Measurements from ENCODE around the gene PCDHGB4. TPM values are rescaled to one million over a fixed set of nuclear protein-coding genes. Genes with fewer than 3 reads are reported as not detected.
"Not testable (repeated sequence)": the region's sequence is repeated elsewhere in the genome, so short reads cannot be mapped to it uniquely, and the experiment has no call there.

The PCDHGB4 gene
- under 1 TPM in 2 of 3 donors, not detected in 1; 0.31 to 0.40 TPM for total RNA-seq
- 0.61 TPM for total RNA-seq (2013)

DNA sequence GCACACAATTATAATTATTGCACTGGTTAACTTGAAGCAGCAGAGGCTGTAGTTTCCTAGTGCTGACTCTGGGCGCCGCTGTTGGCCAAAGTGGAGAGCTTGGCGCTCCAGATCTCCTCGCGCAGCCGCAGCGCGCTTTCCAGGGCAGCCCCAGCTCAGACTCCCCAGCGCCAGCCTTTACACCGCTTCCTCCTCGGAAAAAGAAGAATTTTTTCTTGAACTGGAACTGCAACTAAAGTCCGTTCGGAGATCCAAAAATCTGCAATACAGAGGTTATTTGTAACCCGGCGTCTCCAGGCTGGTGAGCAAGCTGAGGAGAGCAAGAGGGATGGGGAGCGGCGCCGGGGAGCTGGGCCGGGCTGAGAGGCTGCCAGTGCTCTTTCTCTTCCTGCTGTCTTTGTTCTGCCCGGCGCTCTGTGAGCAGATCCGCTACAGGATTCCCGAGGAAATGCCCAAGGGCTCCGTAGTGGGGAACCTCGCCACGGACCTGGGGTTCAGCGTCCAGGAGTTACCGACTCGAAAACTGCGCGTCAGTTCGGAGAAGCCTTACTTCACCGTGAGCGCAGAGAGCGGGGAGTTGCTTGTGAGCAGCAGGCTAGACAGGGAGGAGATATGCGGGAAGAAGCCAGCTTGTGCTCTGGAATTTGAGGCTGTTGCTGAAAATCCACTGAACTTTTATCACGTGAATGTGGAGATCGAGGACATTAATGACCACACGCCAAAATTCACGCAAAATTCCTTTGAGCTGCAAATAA is at the start of gene PCDHGB4:
PCDHGB4 (plus strand) TSS at position 142 of the 755 bp plus-strand sequence; CDS start at position 329, 187 bp downstream.
- H3K27ac ChIP-seq (ENCODE audit: low read length); H3K4me1 Mint-ChIP-seq; H3K36me3 ChIP-seq (ENCODE audit: control insufficient read depth, insufficient read depth, low read length); H3K36me3 Mint-ChIP-seq; H3K27ac Mint-ChIP-seq; H3K4me1 ChIP-seq (ENCODE audit: control insufficient read depth, insufficient read depth, low read length); H3K9me3 Mint-ChIP-seq; H3K4me3 ChIP-seq (ENCODE audit: low read length): not testable (repeated sequence)
- H3K27me3 ChIP-seq (ENCODE audit: control insufficient read depth, insufficient read depth, low read length): peaks cover 60% of the 10 kb centered on the region
- DNase-seq (peak in 1 of 2 donors; percentile 10), ATAC-seq (peak; percentile 81 to 89 (median 84))
- 16% methylated on average over 16 of the region's 40 CpGs for WGBS (ENCODE audit: insufficient coverage)
- TF ChIP-seq, protein P1, sequence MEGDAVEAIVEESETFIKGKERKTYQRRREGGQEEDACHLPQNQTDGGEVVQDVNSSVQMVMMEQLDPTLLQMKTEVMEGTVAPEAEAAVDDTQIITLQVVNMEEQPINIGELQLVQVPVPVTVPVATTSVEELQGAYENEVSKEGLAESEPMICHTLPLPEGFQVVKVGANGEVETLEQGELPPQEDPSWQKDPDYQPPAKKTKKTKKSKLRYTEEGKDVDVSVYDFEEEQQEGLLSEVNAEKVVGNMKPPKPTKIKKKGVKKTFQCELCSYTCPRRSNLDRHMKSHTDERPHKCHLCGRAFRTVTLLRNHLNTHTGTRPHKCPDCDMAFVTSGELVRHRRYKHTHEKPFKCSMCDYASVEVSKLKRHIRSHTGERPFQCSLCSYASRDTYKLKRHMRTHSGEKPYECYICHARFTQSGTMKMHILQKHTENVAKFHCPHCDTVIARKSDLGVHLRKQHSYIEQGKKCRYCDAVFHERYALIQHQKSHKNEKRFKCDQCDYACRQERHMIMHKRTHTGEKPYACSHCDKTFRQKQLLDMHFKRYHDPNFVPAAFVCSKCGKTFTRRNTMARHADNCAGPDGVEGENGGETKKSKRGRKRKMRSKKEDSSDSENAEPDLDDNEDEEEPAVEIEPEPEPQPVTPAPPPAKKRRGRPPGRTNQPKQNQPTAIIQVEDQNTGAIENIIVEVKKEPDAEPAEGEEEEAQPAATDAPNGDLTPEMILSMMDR (IDR thresholded peaks at IDR 0.05): peak; percentile 15
- peaks cover 41% of the 10 kb centered on the region for H3K9me3 ChIP-seq (ENCODE audit: control insufficient read depth, insufficient read depth, low read length)
- peak within 1 kb of the TSS; percentile 78 for H3K4me3 Mint-ChIP-seq
- intact Hi-C loops (cut with micrococcal nuclease): loop anchor here (5.0 kb wide), 1 partner anchor 35 kb away; the partner anchor contains the start of gene PCDHGA11
- H3K27me3 Mint-ChIP-seq (ENCODE audit: low read depth in 2 of 2): peaks cover 66 to 75% of the 10 kb centered on the region in 2 donors

DNA sequence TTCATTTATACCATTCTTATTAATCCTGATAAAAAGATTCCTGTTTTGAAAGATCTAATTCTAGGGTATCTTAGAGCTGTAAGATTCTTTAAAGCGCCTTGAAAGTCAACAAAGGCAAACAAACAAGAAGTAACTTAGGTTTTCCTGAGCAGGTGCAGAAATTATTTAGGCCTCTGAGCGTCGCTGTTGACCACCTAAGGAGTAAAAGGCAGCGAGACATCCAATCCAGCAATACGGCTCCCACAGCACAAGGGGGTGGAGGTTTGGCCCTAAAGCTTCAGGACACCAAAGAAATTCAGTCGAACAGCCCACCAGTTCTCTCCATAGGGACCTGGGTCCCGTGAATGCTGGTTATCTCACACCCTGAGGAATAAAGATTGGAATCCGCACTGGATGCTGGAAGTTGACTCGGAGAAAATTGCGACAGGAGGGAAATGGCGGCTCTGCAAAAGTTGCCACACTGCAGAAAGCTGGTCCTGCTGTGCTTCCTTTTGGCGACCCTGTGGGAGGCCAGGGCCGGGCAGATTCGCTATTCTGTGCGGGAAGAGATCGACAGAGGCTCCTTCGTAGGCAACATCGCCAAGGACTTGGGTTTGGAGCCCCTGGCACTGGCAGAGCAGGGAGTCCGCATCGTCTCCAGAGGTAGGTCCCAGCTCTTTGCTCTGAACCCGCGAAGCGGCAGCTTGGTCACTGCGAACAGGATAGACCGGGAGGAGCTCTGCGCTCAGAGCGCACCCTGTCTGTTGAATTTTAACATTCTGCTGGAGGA is 48.8 kb upstream of the PCDHGB4 start, which contains the start of gene PCDHGA2:
PCDHGA2 (plus strand) TSS at position 223 of the 769 bp plus-strand sequence.
- Mint-ChIP-seq H3K27ac (no peak within 1 kb of the TSS), H3K27me3 (ENCODE audit: low read depth in 2 of 2) (peaks cover 69 to 95% of the 10 kb centered on the region in 2 donors), H3K9me3 (peaks cover 5 to 8% of the 10 kb centered on the region in 2 donors), H3K36me3 (peaks cover 58% of the 10 kb centered on the region), H3K4me1 (no peaks in the 10 kb centered on the region), H3K4me3 (no peak within 1 kb of the TSS)
- intact Hi-C loops (cut with micrococcal nuclease): no loop called here
- DNase-seq (peak in 1 of 2 donors; percentile 13), ATAC-seq (no peak)
- no peak within 1 kb of the TSS for H3K4me3 ChIP-seq (ENCODE audit: low read length)
- no peaks in the 10 kb centered on the region for H3K4me1 ChIP-seq (ENCODE audit: control insufficient read depth, insufficient read depth, low read length)
- 21% methylated on average over 27 of the region's 27 CpGs for WGBS (ENCODE audit: insufficient coverage)
- H3K27me3 ChIP-seq (ENCODE audit: control insufficient read depth, insufficient read depth, low read length): peaks cover 59% of the 10 kb centered on the region
- H3K36me3 ChIP-seq (ENCODE audit: control insufficient read depth, insufficient read depth, low read length): no peaks in the 10 kb centered on the region
- peaks cover 20% of the 10 kb centered on the region for H3K9me3 ChIP-seq (ENCODE audit: control insufficient read depth, insufficient read depth, low read length)
- TF ChIP-seq, protein P1 (IDR thresholded peaks at IDR 0.05): no peak
- no peak within 1 kb of the TSS for H3K27ac ChIP-seq (ENCODE audit: low read length)

DNA sequence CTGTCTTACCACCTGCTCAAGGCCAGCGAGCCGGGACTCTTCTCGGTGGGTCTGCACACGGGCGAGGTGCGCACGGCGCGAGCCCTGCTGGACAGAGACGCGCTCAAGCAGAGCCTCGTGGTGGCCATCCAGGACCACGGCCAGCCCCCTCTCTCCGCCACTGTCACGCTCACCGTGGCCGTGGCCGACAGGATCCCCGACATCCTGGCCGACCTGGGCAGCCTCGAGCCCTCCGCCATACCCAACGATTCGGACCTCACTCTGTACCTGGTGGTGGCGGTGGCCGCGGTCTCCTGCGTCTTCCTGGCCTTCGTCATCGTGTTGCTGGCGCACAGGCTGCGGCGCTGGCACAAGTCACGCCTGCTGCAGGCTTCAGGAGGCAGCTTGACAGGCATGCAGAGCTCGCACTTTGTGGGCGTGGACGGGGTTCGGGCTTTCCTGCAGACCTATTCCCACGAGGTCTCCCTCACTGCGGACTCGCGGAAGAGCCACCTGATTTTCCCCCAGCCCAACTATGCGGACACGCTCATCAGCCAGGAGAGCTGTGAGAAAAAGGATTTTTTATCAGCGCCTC is 46.6 kb upstream of the PCDHGB4 start:
- H3K27ac ChIP-seq (ENCODE audit: low read length); H3K4me3 Mint-ChIP-seq; H3K9me3 Mint-ChIP-seq; H3K4me3 ChIP-seq (ENCODE audit: low read length); ATAC-seq; H3K27ac Mint-ChIP-seq; H3K36me3 ChIP-seq (ENCODE audit: control insufficient read depth, insufficient read depth, low read length); H3K4me1 ChIP-seq (ENCODE audit: control insufficient read depth, insufficient read depth, low read length); H3K4me1 Mint-ChIP-seq; intact Hi-C loops (cut with micrococcal nuclease); DNase-seq: not testable (repeated sequence)
- Histone ChIP-seq H3K27me3 (ENCODE audit: control insufficient read depth, insufficient read depth, low read length) (peaks cover 61% of the 10 kb centered on the region), H3K9me3 (ENCODE audit: control insufficient read depth, insufficient read depth, low read length) (peaks cover 33% of the 10 kb centered on the region)
- WGBS (ENCODE audit: insufficient coverage): 73% methylated on average over 41 of the region's 45 CpGs
- Mint-ChIP-seq H3K27me3 (ENCODE audit: low read depth in 2 of 2) (peaks cover 60 to 92% of the 10 kb centered on the region in 2 donors), H3K36me3 (peaks cover 53% of the 10 kb centered on the region)

DNA sequence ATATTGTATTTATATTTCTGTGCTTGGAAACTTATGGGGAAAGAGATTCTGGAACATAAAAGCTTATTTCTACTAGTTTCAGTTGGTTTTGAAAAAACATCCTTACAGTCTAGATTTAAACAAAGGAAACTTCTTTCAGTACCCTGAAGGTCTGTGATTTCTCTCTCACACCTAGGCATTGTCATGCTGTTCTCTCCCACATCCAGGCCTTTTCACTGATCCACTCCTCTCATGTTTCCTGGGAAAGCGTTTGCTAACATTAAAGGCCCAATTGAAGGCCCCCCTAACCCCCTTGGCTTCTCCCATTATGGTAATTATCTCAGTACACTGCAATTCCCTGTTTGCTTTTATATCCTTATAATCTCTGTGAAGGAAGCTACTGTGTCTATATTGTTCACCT is 44.7 kb upstream of the PCDHGB4 start:
- WGBS (ENCODE audit: insufficient coverage): 44% methylated on average over 1 of the region's 1 CpG
- peaks cover 8 to 10% of the 10 kb centered on the region in 2 donors for H3K9me3 Mint-ChIP-seq
- no peak overlapping the region for H3K4me3 Mint-ChIP-seq
- H3K27ac Mint-ChIP-seq: no peak overlapping the region
- intact Hi-C loops (cut with micrococcal nuclease): no loop called here
- ATAC-seq (no peak), DNase-seq (no peak)
- TF ChIP-seq, protein P1 (IDR thresholded peaks at IDR 0.05): no peak
- no peaks in the 10 kb centered on the region for H3K4me1 ChIP-seq (ENCODE audit: control insufficient read depth, insufficient read depth, low read length)
- peaks cover 36% of the 10 kb centered on the region for H3K9me3 ChIP-seq (ENCODE audit: control insufficient read depth, insufficient read depth, low read length)
- peaks cover 37% of the 10 kb centered on the region for H3K36me3 Mint-ChIP-seq
- peaks cover 46% of the 10 kb centered on the region for H3K27me3 ChIP-seq (ENCODE audit: control insufficient read depth, insufficient read depth, low read length)
- peaks cover 54 to 85% of the 10 kb centered on the region in 2 donors for H3K27me3 Mint-ChIP-seq (ENCODE audit: low read depth in 2 of 2)
- H3K36me3 ChIP-seq (ENCODE audit: control insufficient read depth, insufficient read depth, low read length): no peaks in the 10 kb centered on the region
- no peaks in the 10 kb centered on the region for H3K4me1 Mint-ChIP-seq
- no peak overlapping the region for H3K4me3 ChIP-seq (ENCODE audit: low read length)
- no peak overlapping the region for H3K27ac ChIP-seq (ENCODE audit: low read length)

All from natural killer cell (primary cell).